Cardiac muscle cell (in vitro differentiated cells and primary cell): Measurements from ENCODE around the gene ZNF281. TPM values are rescaled to one million over a fixed set of nuclear protein-coding genes. Genes with fewer than 3 reads are reported as not detected.

Experiments
- DNase-seq, 2 donors: peaks; one replicate each; pipeline versions ENCODE4 v3.0.0 to v3.0.0-alpha.2; 2010 to 2017; ENCODE audit warnings: low read depth in 1 of 2, low spot score in 1 of 2
- H3K27ac ChIP-seq: fragments of 200-600 bp; sonication (generic); 2 replicates; pipeline ENCODE4 v1.5.1; 2016
- H3K27me3 ChIP-seq: fragments of 200-600 bp; sonication (generic); 2 replicates; pipeline ENCODE4 v1.6.0; 2016; ENCODE audit warnings: control low read depth
- H3K36me3 ChIP-seq: fragments of 200-600 bp; sonication (generic); 2 replicates; pipeline ENCODE4 v1.5.1; 2016; ENCODE audit warnings: control low read depth
- H3K4me1 ChIP-seq: fragments of 200-600 bp; sonication (generic); 2 replicates; pipeline ENCODE4 v1.8.1; 2017; ENCODE audit warnings: low read depth, mild to moderate bottlenecking, mixed run types
- H3K4me3 ChIP-seq: fragments of 200-600 bp; sonication (generic); 2 replicates; pipeline ENCODE4 v1.5.1; 2016; ENCODE audit warnings: mild to moderate bottlenecking
- H3K9me3 ChIP-seq: fragments of 200-600 bp; sonication (generic); 2 replicates; pipeline ENCODE4 v1.5.1; 2017; ENCODE audit warnings: low read depth, mild to moderate bottlenecking, control low read depth
- CTCF ChIP-seq: IDR thresholded peaks from 2 replicates; pipeline ENCODE4 v1.5.1; 2012; ENCODE audit warnings: low read depth, mild to moderate bottlenecking, low read length
- polyA plus RNA-seq: library from polyadenylated mRNA; unstranded; fragments of >200 nt; fragmentation: Nextera tagmentation; extraction: Ambion mirVana; gene quantifications from 2 replicates; pipeline ENCODE4 v1.2.1, GENCODE V29; 2016
- total RNA-seq: library from RNA; depleted of rRNA; stranded (reverse); fragments of >200 nt; gene quantifications from 2 replicates; pipeline ENCODE4 v1.2.3, GENCODE V29; 2016

ZNF281 gene
- total and polyA plus RNA-seq, 2 experiments from 2014 or later = 19.8 to 20.4 TPM

DNA sequence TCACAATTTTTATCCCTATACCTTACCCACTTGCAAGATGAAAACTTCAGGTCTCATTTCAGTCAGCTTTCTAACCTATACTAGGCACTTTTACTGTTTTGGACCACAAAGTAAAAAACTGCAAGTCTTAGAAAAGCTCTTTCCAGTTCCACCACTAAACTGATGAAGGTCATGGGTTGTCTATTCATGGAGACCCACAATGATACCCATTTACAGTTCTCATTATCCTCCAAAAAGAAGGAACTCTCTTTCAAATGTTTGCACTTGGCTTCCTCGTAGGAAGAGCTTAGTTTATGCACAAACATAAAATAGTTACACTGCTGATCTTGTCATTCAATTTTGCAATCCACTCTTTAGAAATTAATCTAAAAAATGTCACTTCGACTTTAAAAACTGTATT is 9.3 kb downstream of the ZNF281 start:
- Histone ChIP-seq H3K4me3 (no peak overlapping the region), H3K27me3 (no peaks in the 10 kb centered on the region), H3K9me3 (no peaks in the 10 kb centered on the region), H3K4me1 (peaks cover 6% of the 10 kb centered on the region), H3K36me3 (peaks cover 4% of the 10 kb centered on the region), H3K27ac (no peak overlapping the region)
- DNase-seq = no peak
- TF ChIP-seq CTCF = no peak

DNA sequence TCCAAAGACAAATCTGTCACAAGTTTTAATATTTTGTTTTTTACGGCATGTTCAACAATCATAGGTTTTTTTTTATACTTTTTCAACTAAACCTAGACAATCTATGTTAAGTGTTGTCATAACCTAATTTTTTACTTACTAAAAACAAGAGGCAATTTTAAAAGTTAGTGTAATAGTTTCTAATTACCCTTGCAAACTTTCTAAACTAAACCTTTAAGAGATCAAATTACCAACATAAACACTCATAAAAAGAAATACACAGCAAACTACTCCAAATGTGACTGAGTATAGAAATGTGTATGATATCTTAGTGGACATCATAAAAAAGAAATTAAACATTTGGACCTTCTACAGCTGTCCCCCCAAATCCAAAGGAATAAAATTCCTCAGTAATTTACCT is 10.0 kb downstream of the ZNF281 start:
- Histone ChIP-seq H3K36me3 (peaks cover 4% of the 10 kb centered on the region), H3K4me1 (no peaks in the 10 kb centered on the region), H3K9me3 (no peaks in the 10 kb centered on the region), H3K27ac (no peak overlapping the region), H3K4me3 (no peak overlapping the region), H3K27me3 (no peaks in the 10 kb centered on the region)
- no peak for DNase-seq
- TF ChIP-seq CTCF = no peak

DNA sequence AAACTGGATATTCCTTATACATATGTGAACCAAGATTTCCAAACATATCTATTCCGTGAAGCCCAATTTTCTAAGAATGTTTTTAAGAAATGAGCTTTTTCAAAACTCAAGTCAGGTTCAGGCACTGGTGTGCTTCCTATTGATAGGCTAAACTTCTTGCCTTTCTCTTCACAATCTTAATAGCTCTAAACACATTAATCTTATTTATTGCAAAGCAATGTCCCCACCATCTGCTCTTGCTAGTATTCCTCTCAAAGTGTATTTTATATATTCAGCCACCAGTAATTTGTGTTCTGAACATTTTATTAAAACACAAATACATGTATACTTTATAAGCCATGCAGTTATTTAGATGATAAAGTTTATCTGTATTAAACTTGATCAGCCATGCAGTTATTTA is 11.5 kb downstream of the ZNF281 start:
- no peaks in the 10 kb centered on the region for H3K27me3 ChIP-seq
- no peaks in the 10 kb centered on the region for H3K36me3 ChIP-seq
- no peak overlapping the region for H3K4me3 ChIP-seq
- TF ChIP-seq CTCF = no peak
- no peaks in the 10 kb centered on the region for H3K9me3 ChIP-seq
- no peak for DNase-seq
- no peak overlapping the region for H3K27ac ChIP-seq
- H3K4me1 ChIP-seq = no peaks in the 10 kb centered on the region

DNA sequence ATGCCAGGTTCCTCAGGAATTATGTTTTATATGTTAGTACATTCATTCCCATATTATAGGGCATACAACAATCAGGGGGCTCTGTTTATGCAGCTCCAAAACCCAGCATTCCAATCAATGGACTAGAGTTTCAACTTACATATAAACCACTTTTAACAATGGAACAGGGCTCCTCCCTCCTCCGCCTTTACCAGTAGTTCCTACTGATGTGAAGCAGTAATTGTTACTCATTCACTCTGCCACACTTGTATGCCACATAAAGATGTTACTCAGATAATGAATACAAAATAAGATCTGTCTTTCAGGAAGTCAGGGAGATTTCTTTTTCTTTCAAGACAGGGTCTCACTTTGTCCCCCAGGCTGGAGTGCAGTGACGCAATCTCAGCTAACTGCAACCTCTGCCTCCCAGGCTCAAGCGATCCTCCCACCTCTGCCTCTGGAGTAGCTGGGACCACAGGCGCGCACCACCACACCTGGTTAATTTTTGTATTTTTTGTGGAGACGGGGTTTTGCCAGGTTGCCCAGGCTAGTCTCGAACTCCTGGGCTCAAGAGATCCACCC is 17.1 kb downstream of the ZNF281 start:
- Histone ChIP-seq H3K9me3 (no peaks in the 10 kb centered on the region), H3K27me3 (no peaks in the 10 kb centered on the region), H3K4me1 (no peaks in the 10 kb centered on the region), H3K27ac (no peak overlapping the region), H3K4me3 (no peak overlapping the region), H3K36me3 (no peaks in the 10 kb centered on the region)
- no peak for DNase-seq
- no peak for TF ChIP-seq CTCF

DNA sequence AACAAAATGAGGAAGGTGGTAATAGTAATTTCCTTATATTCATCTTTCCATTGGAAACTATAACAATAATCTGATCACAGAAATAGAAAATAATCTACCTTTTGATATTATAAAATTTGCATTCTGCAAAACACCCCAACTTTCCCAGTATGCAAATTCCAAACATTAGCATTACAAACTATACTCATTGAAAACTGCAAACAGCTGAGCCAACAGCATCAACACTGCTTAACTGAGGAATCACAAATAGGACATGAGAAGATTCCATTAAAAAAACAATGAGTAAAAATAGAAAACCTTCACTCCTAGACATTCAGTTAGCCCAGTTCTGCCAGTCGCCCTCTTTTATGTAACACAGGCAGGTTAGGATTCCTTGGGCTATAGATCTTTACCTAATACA is 18.1 kb downstream of the ZNF281 start:
- H3K27ac ChIP-seq = no peak overlapping the region
- H3K9me3 ChIP-seq = no peaks in the 10 kb centered on the region
- no peaks in the 10 kb centered on the region for H3K36me3 ChIP-seq
- H3K27me3 ChIP-seq = no peaks in the 10 kb centered on the region
- no peak for DNase-seq
- TF ChIP-seq CTCF = no peak
- H3K4me1 ChIP-seq = no peaks in the 10 kb centered on the region
- H3K4me3 ChIP-seq = no peak overlapping the region

DNA sequence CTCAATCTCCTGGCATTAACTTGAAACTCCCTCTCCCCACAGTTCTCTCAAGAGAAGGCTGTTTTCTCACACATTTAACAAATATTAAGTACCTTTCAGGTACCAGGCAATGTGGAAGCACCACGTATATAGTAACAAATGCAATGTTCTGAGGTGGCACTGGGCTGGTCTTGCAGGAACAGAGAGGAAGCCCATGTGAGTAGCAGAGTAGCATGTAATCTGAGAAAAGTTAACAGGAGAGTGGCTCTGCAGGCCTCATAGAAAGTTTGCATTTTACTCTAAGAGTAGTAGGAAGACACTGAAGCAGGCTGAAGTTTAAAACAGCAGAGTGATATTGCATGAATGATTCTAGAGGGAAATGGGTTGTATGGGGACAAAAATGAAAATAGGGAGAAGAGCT is 21.0 kb downstream of the ZNF281 start:
- no peak for TF ChIP-seq CTCF
- Histone ChIP-seq H3K4me3 (no peak overlapping the region), H3K27ac (no peak overlapping the region), H3K9me3 (no peaks in the 10 kb centered on the region), H3K27me3 (no peaks in the 10 kb centered on the region), H3K4me1 (no peaks in the 10 kb centered on the region), H3K36me3 (no peaks in the 10 kb centered on the region)
- peak in 1 of 2 donors; percentile 13 for DNase-seq
